Measurements from ENCODE around the gene ARHGEF17. TPM values are rescaled to one million over a fixed set of nuclear protein-coding genes. Genes with fewer than 3 reads are reported as not detected.

The ARHGEF17 gene, protein sequence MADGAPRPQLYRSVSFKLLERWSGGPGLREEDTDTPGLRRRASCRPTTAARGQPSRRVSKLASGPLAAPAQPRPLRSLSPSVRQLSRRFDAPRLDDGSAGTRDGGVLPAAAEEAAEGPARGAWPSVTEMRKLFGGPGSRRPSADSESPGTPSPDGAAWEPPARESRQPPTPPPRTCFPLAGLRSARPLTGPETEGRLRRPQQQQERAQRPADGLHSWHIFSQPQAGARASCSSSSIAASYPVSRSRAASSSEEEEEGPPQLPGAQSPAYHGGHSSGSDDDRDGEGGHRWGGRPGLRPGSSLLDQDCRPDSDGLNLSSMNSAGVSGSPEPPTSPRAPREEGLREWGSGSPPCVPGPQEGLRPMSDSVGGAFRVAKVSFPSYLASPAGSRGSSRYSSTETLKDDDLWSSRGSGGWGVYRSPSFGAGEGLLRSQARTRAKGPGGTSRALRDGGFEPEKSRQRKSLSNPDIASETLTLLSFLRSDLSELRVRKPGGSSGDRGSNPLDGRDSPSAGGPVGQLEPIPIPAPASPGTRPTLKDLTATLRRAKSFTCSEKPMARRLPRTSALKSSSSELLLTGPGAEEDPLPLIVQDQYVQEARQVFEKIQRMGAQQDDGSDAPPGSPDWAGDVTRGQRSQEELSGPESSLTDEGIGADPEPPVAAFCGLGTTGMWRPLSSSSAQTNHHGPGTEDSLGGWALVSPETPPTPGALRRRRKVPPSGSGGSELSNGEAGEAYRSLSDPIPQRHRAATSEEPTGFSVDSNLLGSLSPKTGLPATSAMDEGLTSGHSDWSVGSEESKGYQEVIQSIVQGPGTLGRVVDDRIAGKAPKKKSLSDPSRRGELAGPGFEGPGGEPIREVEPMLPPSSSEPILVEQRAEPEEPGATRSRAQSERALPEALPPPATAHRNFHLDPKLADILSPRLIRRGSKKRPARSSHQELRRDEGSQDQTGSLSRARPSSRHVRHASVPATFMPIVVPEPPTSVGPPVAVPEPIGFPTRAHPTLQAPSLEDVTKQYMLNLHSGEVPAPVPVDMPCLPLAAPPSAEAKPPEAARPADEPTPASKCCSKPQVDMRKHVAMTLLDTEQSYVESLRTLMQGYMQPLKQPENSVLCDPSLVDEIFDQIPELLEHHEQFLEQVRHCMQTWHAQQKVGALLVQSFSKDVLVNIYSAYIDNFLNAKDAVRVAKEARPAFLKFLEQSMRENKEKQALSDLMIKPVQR (N-terminal part only)
- 104 and 105 TPM in 2 replicates for total RNA-seq
- long read RNA-seq, partial matches to known transcripts: 1 of 10 reads
- long read RNA-seq, other reads (novel, unspliced or antisense): 8 of 10 reads

DNA sequence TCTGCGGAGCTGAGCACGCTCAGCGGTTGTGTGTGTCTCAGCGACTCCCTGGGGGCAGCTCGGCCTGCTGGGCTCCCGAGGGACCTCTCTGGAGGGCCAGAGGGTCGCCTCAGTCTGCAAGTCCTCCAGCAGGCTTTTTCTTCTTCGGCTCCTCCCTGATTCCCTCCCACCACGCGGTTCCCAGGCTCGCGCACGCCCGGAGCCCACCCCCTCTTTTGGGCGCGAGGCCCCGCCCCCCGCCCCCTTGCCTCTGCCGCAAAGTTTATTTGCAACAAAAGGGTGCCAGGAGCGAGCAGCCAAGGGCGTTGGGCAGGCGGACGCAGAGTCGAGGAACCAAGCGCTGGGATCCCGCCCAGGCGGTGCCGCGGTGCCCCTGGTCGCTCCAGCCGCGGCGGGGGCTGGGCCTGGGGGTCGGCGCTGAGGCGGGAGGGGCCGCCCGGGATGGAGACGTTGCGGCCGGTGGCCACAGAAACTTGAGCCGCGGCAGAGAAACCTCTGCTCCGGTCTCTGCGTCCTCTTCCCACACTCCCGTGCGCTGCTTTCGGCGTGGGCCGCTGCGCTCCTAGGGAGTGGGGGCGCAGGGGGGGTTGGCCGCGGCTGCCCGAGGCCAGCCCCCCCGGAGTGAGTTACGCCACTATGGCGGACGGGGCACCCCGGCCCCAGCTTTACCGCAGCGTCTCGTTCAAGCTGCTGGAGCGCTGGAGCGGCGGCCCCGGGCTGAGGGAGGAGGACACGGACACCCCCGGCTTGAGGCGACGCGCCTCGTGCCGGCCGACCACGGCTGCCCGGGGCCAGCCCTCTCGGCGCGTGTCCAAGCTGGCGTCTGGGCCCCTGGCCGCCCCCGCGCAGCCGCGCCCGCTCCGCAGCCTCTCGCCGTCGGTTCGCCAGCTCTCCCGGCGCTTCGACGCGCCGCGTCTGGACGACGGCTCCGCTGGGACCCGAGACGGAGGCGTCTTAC, at the start of gene ARHGEF17:
TSS of gene ARHGEF17 (plus strand) at position 274 of the 958 bp plus-strand sequence. CDS start at position 637, 363 bp downstream.
- H3K27me3 Mint-ChIP-seq (ENCODE audit: unreplicated experiment): no peaks in the 10 kb centered on the region

DNA sequence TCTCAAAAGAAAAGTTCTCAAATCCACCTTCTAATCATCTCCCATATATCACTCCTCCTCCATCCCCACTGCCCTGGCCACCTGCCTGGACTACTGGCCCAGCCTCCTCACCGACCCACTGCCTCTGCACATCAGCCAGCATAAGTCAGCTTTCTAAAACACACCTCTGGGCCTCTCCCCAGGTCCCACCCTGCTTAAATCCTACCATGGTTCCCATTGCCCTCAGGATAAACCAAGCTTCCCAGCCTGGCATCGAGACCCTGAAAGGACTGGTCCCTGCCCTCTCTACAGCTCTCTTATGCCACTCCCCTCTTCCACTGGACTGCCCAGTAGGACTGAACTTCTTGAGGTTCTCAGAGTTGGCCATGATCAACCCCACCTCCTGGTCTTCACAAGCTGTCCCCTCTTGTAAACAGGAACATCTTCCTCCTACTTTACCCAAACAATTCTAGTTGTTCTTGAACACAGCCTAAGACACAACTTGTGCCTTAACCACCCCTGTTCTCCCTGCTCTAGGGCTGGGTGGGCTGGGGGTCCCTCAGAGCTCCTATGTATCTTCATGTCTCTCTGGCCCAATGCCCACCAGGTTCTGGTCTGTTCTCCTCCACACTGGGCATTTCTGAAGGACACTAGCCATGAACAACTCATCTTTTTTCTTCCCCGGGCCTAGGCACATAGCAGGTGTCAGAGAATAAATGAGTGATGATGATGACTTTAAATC, 48.5 kb upstream of the ARHGEF17 start:
- Mint-ChIP-seq H3K4me1 (ENCODE audit: unreplicated experiment) (peaks cover 11% of the 10 kb centered on the region), H3K27me3 (ENCODE audit: unreplicated experiment) (peaks cover 10% of the 10 kb centered on the region), H3K4me3 (ENCODE audit: unreplicated experiment) (no peak overlapping the region), H3K9me3 (ENCODE audit: unreplicated experiment) (no peaks in the 10 kb centered on the region), H3K36me3 (ENCODE audit: unreplicated experiment) (no peaks in the 10 kb centered on the region), H3K27ac (ENCODE audit: unreplicated experiment) (no peak overlapping the region)
- TF ChIP-seq, protein P1, sequence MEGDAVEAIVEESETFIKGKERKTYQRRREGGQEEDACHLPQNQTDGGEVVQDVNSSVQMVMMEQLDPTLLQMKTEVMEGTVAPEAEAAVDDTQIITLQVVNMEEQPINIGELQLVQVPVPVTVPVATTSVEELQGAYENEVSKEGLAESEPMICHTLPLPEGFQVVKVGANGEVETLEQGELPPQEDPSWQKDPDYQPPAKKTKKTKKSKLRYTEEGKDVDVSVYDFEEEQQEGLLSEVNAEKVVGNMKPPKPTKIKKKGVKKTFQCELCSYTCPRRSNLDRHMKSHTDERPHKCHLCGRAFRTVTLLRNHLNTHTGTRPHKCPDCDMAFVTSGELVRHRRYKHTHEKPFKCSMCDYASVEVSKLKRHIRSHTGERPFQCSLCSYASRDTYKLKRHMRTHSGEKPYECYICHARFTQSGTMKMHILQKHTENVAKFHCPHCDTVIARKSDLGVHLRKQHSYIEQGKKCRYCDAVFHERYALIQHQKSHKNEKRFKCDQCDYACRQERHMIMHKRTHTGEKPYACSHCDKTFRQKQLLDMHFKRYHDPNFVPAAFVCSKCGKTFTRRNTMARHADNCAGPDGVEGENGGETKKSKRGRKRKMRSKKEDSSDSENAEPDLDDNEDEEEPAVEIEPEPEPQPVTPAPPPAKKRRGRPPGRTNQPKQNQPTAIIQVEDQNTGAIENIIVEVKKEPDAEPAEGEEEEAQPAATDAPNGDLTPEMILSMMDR (IDR thresholded peaks at IDR 0.05): no peak
- peak; percentile 60 for DNase-seq (ENCODE audit: extremely low spot score, unreplicated experiment)

More for the DNA sequence above, at the start of gene ARHGEF17:
- Mint-ChIP-seq H3K27ac (ENCODE audit: unreplicated experiment) (peak within 1 kb of the TSS; percentile 90), H3K4me3 (ENCODE audit: unreplicated experiment) (peak within 1 kb of the TSS; percentile 76), H3K4me1 (ENCODE audit: unreplicated experiment) (peaks cover 44% of the 10 kb centered on the region), H3K36me3 (ENCODE audit: unreplicated experiment) (no peaks in the 10 kb centered on the region), H3K9me3 (ENCODE audit: unreplicated experiment) (no peaks in the 10 kb centered on the region)
- DNase-seq (ENCODE audit: extremely low spot score, unreplicated experiment): no peak
- TF ChIP-seq, protein P1 (IDR thresholded peaks at IDR 0.05): no peak

DNA sequence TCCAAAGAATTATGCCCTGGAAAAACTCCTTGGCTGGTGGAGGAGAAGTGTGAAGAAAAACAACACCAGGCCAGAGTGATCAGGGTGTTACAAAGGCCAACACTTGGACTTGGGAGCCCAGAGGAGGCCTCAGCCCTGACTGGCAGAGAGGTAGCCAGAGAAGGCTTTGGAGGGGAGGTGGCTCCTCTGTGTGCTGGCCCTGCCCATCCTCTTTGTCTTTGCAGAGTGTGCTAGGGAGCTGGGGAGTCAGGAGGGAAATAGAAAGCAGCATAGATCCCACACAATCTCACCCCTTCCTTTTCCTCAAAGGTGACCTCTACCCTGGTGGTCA, 48.0 kb upstream of the ARHGEF17 start:
- TF ChIP-seq, protein P1 (IDR thresholded peaks at IDR 0.05): no peak
- H3K9me3 Mint-ChIP-seq (ENCODE audit: unreplicated experiment): no peaks in the 10 kb centered on the region
- H3K4me1 Mint-ChIP-seq (ENCODE audit: unreplicated experiment): peaks cover 11% of the 10 kb centered on the region
- H3K36me3 Mint-ChIP-seq (ENCODE audit: unreplicated experiment): no peaks in the 10 kb centered on the region
- no peak overlapping the region for H3K27ac Mint-ChIP-seq (ENCODE audit: unreplicated experiment)
- no peak overlapping the region for H3K4me3 Mint-ChIP-seq (ENCODE audit: unreplicated experiment)
- DNase-seq (ENCODE audit: extremely low spot score, unreplicated experiment): peak; percentile 74
- peaks cover 13% of the 10 kb centered on the region for H3K27me3 Mint-ChIP-seq (ENCODE audit: unreplicated experiment)

DNA sequence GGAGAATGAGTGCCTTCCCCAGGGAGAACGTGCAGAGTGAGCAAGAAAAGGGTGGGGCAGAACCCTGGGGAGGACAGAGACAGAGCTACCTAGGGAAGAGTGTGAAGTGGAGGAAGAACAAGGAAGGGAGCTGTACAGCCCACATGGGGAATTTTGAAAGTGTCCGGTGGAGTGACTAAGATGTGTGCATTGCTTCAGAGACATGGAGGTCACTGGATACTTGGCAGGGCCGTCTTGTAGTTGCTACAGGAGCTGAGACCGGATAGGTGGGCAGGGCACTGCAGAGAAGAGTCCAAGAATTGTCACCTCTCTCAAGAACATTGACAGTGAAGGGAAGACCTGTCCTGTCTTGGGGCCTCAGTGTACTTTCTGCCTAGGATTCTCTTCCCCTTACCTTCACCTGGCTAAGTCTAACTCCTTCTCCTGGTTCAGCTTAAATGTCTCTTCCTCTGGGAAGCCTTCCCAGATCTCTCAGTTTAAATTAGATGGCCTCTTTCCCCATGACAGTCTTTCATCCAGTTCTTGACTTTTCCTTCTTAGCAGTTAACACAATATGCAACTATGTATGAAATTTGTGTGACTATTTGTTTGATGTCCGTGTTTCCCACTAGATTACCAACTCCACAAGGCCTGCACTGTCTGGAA, 45.1 kb upstream of the ARHGEF17 start:
- no peak for DNase-seq (ENCODE audit: extremely low spot score, unreplicated experiment)
- peaks cover 2% of the 10 kb centered on the region for H3K4me1 Mint-ChIP-seq (ENCODE audit: unreplicated experiment)
- H3K9me3 Mint-ChIP-seq (ENCODE audit: unreplicated experiment): no peaks in the 10 kb centered on the region
- H3K4me3 Mint-ChIP-seq (ENCODE audit: unreplicated experiment): no peak overlapping the region
- no peak overlapping the region for H3K27ac Mint-ChIP-seq (ENCODE audit: unreplicated experiment)
- no peaks in the 10 kb centered on the region for H3K36me3 Mint-ChIP-seq (ENCODE audit: unreplicated experiment)
- H3K27me3 Mint-ChIP-seq (ENCODE audit: unreplicated experiment): peaks cover 21% of the 10 kb centered on the region
- TF ChIP-seq, protein P1 (IDR thresholded peaks at IDR 0.05): no peak
